ENCODE data around the gene ZNF234. TPM values are rescaled to one million over a fixed set of nuclear protein-coding genes. Genes with fewer than 3 reads are reported as not detected.

Gene ZNF234
- total and polyA plus RNA-seq, 7 donors: 0.92 to 19.7 (median 5.9) TPM

DNA sequence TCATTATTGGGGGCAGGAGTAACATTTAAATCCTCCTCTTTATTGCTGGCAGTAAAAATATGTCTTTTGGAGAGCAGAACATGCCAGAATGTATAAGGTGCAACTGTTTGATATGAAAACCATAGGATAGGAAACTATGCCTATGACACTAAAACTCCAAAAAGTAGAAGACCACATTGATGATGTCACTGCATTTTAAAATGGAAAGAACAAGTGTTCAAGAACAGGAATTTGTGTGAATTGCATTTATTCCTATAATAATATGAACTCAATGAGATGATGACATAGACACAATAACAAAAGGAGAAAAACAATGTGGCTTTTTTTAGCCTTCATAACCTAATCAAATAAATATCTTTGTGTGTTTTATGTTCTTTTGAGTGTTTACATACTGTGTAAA, 31.9 kb upstream of the ZNF234 start:
- Histone ChIP-seq H3K36me3 (peaks cover 0 to 45% (median 29%) of the 10 kb centered on the region in 4 donors), H3K27ac (no peak overlapping the region), H3K4me3 (no peak overlapping the region), H3K27me3 (no peaks in the 10 kb centered on the region), H3K9me3 (peaks cover 9 to 34% (median 27%) of the 10 kb centered on the region in 4 donors), H3K4me1 (peaks cover 0 to 20% (median 16%) of the 10 kb centered on the region in 4 donors)
- no peak for TF ChIP-seq EP300 (IDR thresholded peaks at IDR 0.05)
- TF ChIP-seq CTCF (IDR thresholded peaks at IDR 0.05): no peak
- no peak for TF ChIP-seq POLR2A (IDR thresholded peaks at IDR 0.05)
- no peak for TF ChIP-seq POLR2AphosphoS5 (IDR thresholded peaks at IDR 0.05)
- no peak for DNase-seq
- intact Hi-C loops (cut with DNase I): no loop called here

- H3K27ac ChIP-seq: no peak overlapping the region
- no peak for DNase-seq
- peaks cover 0 to 24% (median 20%) of the 10 kb centered on the region in 4 donors for H3K4me1 ChIP-seq
- 26 to 36% methylated on average over 17 of the region's 17 CpGs for WGBS, 2 donors
- TF ChIP-seq EP300 (IDR thresholded peaks at IDR 0.05) (no peak), POLR2AphosphoS5 (IDR thresholded peaks at IDR 0.05) (no peak), POLR2A (IDR thresholded peaks at IDR 0.05) (no peak), CTCF (IDR thresholded peaks at IDR 0.05) (no peak)
- H3K27me3 ChIP-seq: no peaks in the 10 kb centered on the region
- intact Hi-C loops (cut with DNase I): loop anchor here (2.0 to 10.0 kb wide), 9 partner anchors 17 to 243 kb away; partner anchors contain the start of genes ZNF112, ZNF155, ZNF223 and ZNF224
- peaks cover 0 to 41% (median 9%) of the 10 kb centered on the region in 4 donors for H3K36me3 ChIP-seq
- peak overlapping the region in 2 of 4 donors; percentile 66 to 79 for H3K4me3 ChIP-seq
- peaks cover under 1 to 21% (median 14%) of the 10 kb centered on the region in 4 donors for H3K9me3 ChIP-seq
These were observed 29.4 kb upstream of the ZNF234 start for GRCh38 chr19:44111910-44112463.

- TF ChIP-seq POLR2A (IDR thresholded peaks at IDR 0.05) (no peak), POLR2AphosphoS5 (IDR thresholded peaks at IDR 0.05) (no peak), CTCF (IDR thresholded peaks at IDR 0.05) (no peak), EP300 (IDR thresholded peaks at IDR 0.05) (no peak)
- H3K27ac ChIP-seq: peak overlapping the region; percentile 76 to 83 (median 82)
These were observed 28.6 kb upstream of the ZNF234 start for GRCh38 chr19:44112802-44113137.

GRCh38 chr19:44113138-44113783, 28.1 kb upstream of the ZNF234 start, which contains the start of gene ZNF225:
Gene ZNF225, plus strand, starts transcription at chr19:44113399. Its CDS starts 2,429 bp downstream, at chr19:44115828.
- TF ChIP-seq POLR2AphosphoS5 (IDR thresholded peaks at IDR 0.05): peak; percentile 43 to 81 (median 73)
- no peak for TF ChIP-seq CTCF (IDR thresholded peaks at IDR 0.05)
- peak in 1 of 4 donors; percentile 25 for TF ChIP-seq EP300 (IDR thresholded peaks at IDR 0.05)
- no peak for TF ChIP-seq POLR2A (IDR thresholded peaks at IDR 0.05)
- peaks cover 0 to 41% (median 13%) of the 10 kb centered on the region in 4 donors for H3K36me3 ChIP-seq
- intact Hi-C loops (cut with DNase I): loop anchor here (1.0 to 10.0 kb wide), 10 partner anchors 18 to 242 kb away; partner anchors contain the start of genes ZNF112, ZNF155, ZNF223 and ZNF224
- peak; percentile 98 for DNase-seq
- H3K27me3 ChIP-seq: no peaks in the 10 kb centered on the region
- peak within 1 kb of the TSS; percentile 76 to 83 (median 82) for H3K27ac ChIP-seq
- peak within 1 kb of the TSS; percentile 48 to 79 (median 64) for H3K4me3 ChIP-seq
- 0% methylated on average over 44 of the region's 44 CpGs for WGBS, 2 donors
- H3K4me1 ChIP-seq: peaks cover 0 to 24% (median 20%) of the 10 kb centered on the region in 4 donors
- H3K9me3 ChIP-seq: peaks cover 0 to 9% (median 4%) of the 10 kb centered on the region in 4 donors

More at GRCh38 chr19:44112802-44113137, 28.6 kb upstream of the ZNF234 start:
- intact Hi-C loops (cut with DNase I): loop anchor here (1.0 to 10.0 kb wide), 10 partner anchors 18 to 242 kb away; partner anchors contain the start of genes ZNF112, ZNF155, ZNF223 and ZNF224
- Histone ChIP-seq H3K4me1 (peaks cover 0 to 24% (median 20%) of the 10 kb centered on the region in 4 donors), H3K36me3 (peaks cover 0 to 41% (median 9%) of the 10 kb centered on the region in 4 donors), H3K27me3 (no peaks in the 10 kb centered on the region), H3K4me3 (peak overlapping the region; percentile 48 to 79 (median 64)), H3K9me3 (peaks cover 0 to 14% (median 8%) of the 10 kb centered on the region in 4 donors)
- WGBS, 2 donors: 0 to 1% methylated on average over 11 of the region's 11 CpGs
- no peak for DNase-seq
